H1 (cell line): Measurements from ENCODE around the gene TUBGCP4. TPM values are rescaled to one million over a fixed set of nuclear protein-coding genes. Genes with fewer than 3 reads are reported as not detected.

Source experiments
- CHD2 ChIP-seq: IDR thresholded peaks from 2 replicates; pipeline ENCODE4 v1.6.1; 2012; ENCODE audit warnings: low read length, improper control_type of control experiment
- CREB1 ChIP-seq: IDR thresholded peaks from 2 replicates; pipeline ENCODE4 v1.6.1; 2012; ENCODE audit warnings: inconsistent platforms
- POU5F1 ChIP-seq: IDR thresholded peaks from 2 replicates; pipeline ENCODE4 v1.6.1; 2011; ENCODE audit warnings: low read depth, mild to moderate bottlenecking, low read length, moderate library complexity
- polyA plus RNA-seq, 7 experiments: library from polyadenylated mRNA; depleted of rRNA in 3 of 7; stranded (reverse) in 5 of 7; unstranded in 2 of 7; fragments of >200 nt in 5 of 7; fragments of 200-250 nt in 2 of 7; gene quantifications; 1 replicate in 5 of 7; 2 replicates in 1 of 7; 4 replicates in 1 of 7; pipeline versions ENCODE4 v1.2.1 to v1.2.3, GENCODE V29; 2011 to 2013; ENCODE audit warnings: missing spikeins in 2 of 7, mixed read lengths in 2 of 7
- total RNA-seq: library from RNA; stranded (reverse); fragmentation: NEBNext Ultra II Directional; extraction: Animal tissue kit (Norgen Biotek cat#: 25700); gene quantifications from 2 replicates; pipeline ENCODE4 v1.2.1, GENCODE V29; 2021

The TUBGCP4 gene
- total and polyA plus RNA-seq, 2 of the 8 experiments (the other 6 are each of a cell fraction or from before 2014, with no cell fraction given) = 7.3 to 23.4 TPM

GRCh38 chr15:43330780-43331087 is 40.2 kb upstream of the TUBGCP4 start (continued):
- TF ChIP-seq POU5F1 (no peak), CHD2 (0 out of 2 replicates have a peak, but pooled peaks have one; percentile 9), CREB1 (no peak)
- TF ChIP-seq, all 59 proteins: peak for 3
